Spleen (tissue), 11 donors: ENCODE measurements around the gene LINGO1. TPM values are rescaled to one million over a fixed set of nuclear protein-coding genes. Genes with fewer than 3 reads are reported as not detected.

ENCODE experiments used
- DNase-seq: peaks from one replicate; pipeline ENCODE4 v3.0.0-alpha.2; 2020
- H3K27ac ChIP-seq, 8 donors: fragments of 200-600 bp; sonication (generic) in 7 of 8; 1 replicate in 4 of 8; 2 replicates in 4 of 8; pipeline versions ENCODE4 v1.5.0 to v1.8.0; 2016 to 2021; ENCODE audit warnings: inconsistent platforms in 4 of 8, mild to moderate bottlenecking in 4 of 8, moderate library complexity in 1 of 8
- H3K27me3 ChIP-seq, 7 donors: fragments of 200-600 bp; sonication (generic) in 6 of 7; replicated peaks in 1 of 7; 1 replicate in 4 of 7; 2 replicates in 3 of 7; pipeline versions ENCODE4 v1.5.0 to v1.8.0; 2016 to 2021; ENCODE audit warnings: inconsistent platforms in 3 of 7, mild to moderate bottlenecking in 1 of 7
- H3K36me3 ChIP-seq, 6 donors: fragments of 200-600 bp; sonication (generic) in 5 of 6; 1 replicate in 4 of 6; 2 replicates in 2 of 6; pipeline versions ENCODE4 v1.5.0 to v1.8.0; 2016 to 2021; ENCODE audit warnings: inconsistent platforms in 2 of 6
- H3K4me1 ChIP-seq, 6 donors: fragments of 200-600 bp; sonication (generic) in 5 of 6; 1 replicate in 3 of 6; 2 replicates in 3 of 6; pipeline versions ENCODE4 v1.5.0 to v1.8.0; 2016 to 2021; ENCODE audit warnings: inconsistent platforms in 3 of 6
- H3K4me3 ChIP-seq, 8 donors: fragments of 200-600 bp; sonication (generic) in 7 of 8; 1 replicate in 4 of 8; 2 replicates in 4 of 8; pipeline versions ENCODE4 v1.5.0 to v1.8.0; 2016 to 2021; ENCODE audit warnings: inconsistent platforms in 4 of 8, mild to moderate bottlenecking in 4 of 8, moderate library complexity in 2 of 8
- H3K9me3 ChIP-seq, 8 donors: fragments of 200-600 bp; sonication (generic) in 7 of 8; 1 replicate in 4 of 8; 2 replicates in 4 of 8; pipeline versions ENCODE4 v1.5.0 to v1.8.0; 2016 to 2021; ENCODE audit warnings: inconsistent platforms in 4 of 8
- CTCF ChIP-seq, 11 experiments: fragments of 200-600 bp in 7 of 11; fragments of 450-650 bp in 4 of 11; sonication (generic) in 4 of 11; IDR thresholded peaks in 8 of 11; conservative IDR thresholded peaks in 3 of 11; 1 replicate in 7 of 11; 2 replicates in 4 of 11; pipeline versions ENCODE4 v1.4.0 to v1.8.0; 2016 to 2021; ENCODE audit warnings: antibody characterized with exemption in 11 of 11, inconsistent platforms in 4 of 11, mild to moderate bottlenecking in 1 of 11
- POLR2A ChIP-seq, 3 donors: fragments of 450-650 bp; IDR thresholded peaks; one replicate each; pipeline ENCODE4 v1.5.1; 2017; ENCODE audit warnings: antibody characterized with exemption in 3 of 3, mild to moderate bottlenecking in 1 of 3
- POLR2AphosphoS5 ChIP-seq, 3 donors: sonication (generic); formaldehyde crosslinking; IDR thresholded peaks; one replicate each; pipeline ENCODE4 v1.5.1; 2017; ENCODE audit warnings: antibody characterized with exemption in 3 of 3
- WGBS, 5 donors: extraction: QIAGEN DNeasy Blood & Tissue Kit in 3 of 5; methylation state at CpG; one replicate each; pipeline versions ENCODE4 v1.1.5 to v1.1.7; 2013 to 2018; 5-methylcytosine and 5-hydroxymethylcytosine counted together
- intact Hi-C: fragments of 100-400 bp; cut with DNase I; formaldehyde crosslinking; loops from one replicate; pipeline ENCODE4 v1.15.0; 2023; ENCODE audit warnings: low total_unique reads
- polyA plus RNA-seq, 3 donors: library from polyadenylated mRNA; stranded (reverse); fragments of 200-250 nt; gene quantifications; one replicate each; pipeline ENCODE4 v1.2.1, GENCODE V29; 2013
- total RNA-seq, 7 donors: library from RNA; depleted of rRNA in 3 of 7; stranded (reverse); fragments of >200 nt in 3 of 7; fragmentation: NEBNext Ultra II Directional in 4 of 7; extraction: Animal tissue kit (Norgen Biotek cat#: 25700) in 4 of 7; gene quantifications; one replicate each; pipeline versions ENCODE4 v1.1.0 to v1.2.1, GENCODE V29; 2016 to 2021
- donor health status: healthy with polysubstance abuse.
- donor health status: DM: no; HTN: no; CAD: no; lungs with moderate emphysema.
- donor health status: DM: no; HTN: no; CAD: no.
- donor health status: Bipolar disorder and iron deficiency.
- donor health status: healthy.
- donor health status: DM: no; HTN: no; CAD: no.
- donor health status: DM: yes; HTN: yes; CAD: no.

LINGO1 gene
- total and polyA plus RNA-seq, 10 donors: 0.46 to 7.3 (median 2.7) TPM

GRCh38 chr15:77567202-77567601, 65.5 kb downstream of the LINGO1 start:
- no peak for DNase-seq
- intact Hi-C loops: no loop called here
- no peak overlapping the region for H3K4me3 ChIP-seq

GRCh38 chr15:77566092-77566491, 66.6 kb downstream of the LINGO1 start:
- intact Hi-C loops: no loop called here
- no peak overlapping the region for H3K4me3 ChIP-seq
- peaks cover 0 to 12% (median 4%) of the 10 kb centered on the region in 6 donors for H3K4me1 ChIP-seq
- H3K27ac ChIP-seq: no peak overlapping the region
- TF ChIP-seq POLR2A (IDR thresholded peaks at IDR 0.05) (no peak), CTCF (IDR thresholded peaks at IDR 0.05 in 8 of 11, conservative IDR thresholded peaks at IDR 0.05 in 3 of 11) (no peak), POLR2AphosphoS5 (IDR thresholded peaks at IDR 0.05) (no peak)
- no peaks in the 10 kb centered on the region for H3K9me3 ChIP-seq
- DNase-seq: no peak
- WGBS, 5 donors: 72 to 95% (median 85%) methylated on average over 4 of the region's 4 CpGs
- H3K27me3 ChIP-seq: peaks cover 0 to 12% (median 0%) of the 10 kb centered on the region in 7 donors
- no peaks in the 10 kb centered on the region for H3K36me3 ChIP-seq

More at GRCh38 chr15:77567202-77567601, 65.5 kb downstream of the LINGO1 start:
- TF ChIP-seq CTCF (IDR thresholded peaks at IDR 0.05 in 8 of 11, conservative IDR thresholded peaks at IDR 0.05 in 3 of 11) (no peak), POLR2AphosphoS5 (IDR thresholded peaks at IDR 0.05) (no peak), POLR2A (IDR thresholded peaks at IDR 0.05) (no peak)
- peaks cover 0 to 9% (median 0%) of the 10 kb centered on the region in 7 donors for H3K27me3 ChIP-seq
- H3K27ac ChIP-seq: no peak overlapping the region
- H3K36me3 ChIP-seq: no peaks in the 10 kb centered on the region
- H3K4me1 ChIP-seq: peaks cover 0 to 12% (median 4%) of the 10 kb centered on the region in 6 donors
- 81 to 88% (median 85%) methylated on average over 10 of the region's 10 CpGs for WGBS, 5 donors
- no peaks in the 10 kb centered on the region for H3K9me3 ChIP-seq

GRCh38 chr15:77565378-77565915, 67.3 kb downstream of the LINGO1 start:
- Histone ChIP-seq H3K4me1 (peaks cover 0 to 12% (median 4%) of the 10 kb centered on the region in 6 donors), H3K27ac (no peak overlapping the region), H3K4me3 (no peak overlapping the region), H3K27me3 (peaks cover 0 to 16% (median 0%) of the 10 kb centered on the region in 7 donors), H3K9me3 (no peaks in the 10 kb centered on the region), H3K36me3 (no peaks in the 10 kb centered on the region)
- no peak for DNase-seq
- TF ChIP-seq CTCF (IDR thresholded peaks at IDR 0.05 in 8 of 11, conservative IDR thresholded peaks at IDR 0.05 in 3 of 11): no peak
- TF ChIP-seq POLR2A (IDR thresholded peaks at IDR 0.05): no peak
- no peak for TF ChIP-seq POLR2AphosphoS5 (IDR thresholded peaks at IDR 0.05)
- intact Hi-C loops: no loop called here
- WGBS, 5 donors: 91 to 96% (median 94%) methylated on average over 25 of the region's 25 CpGs

- no peak for TF ChIP-seq POLR2A (IDR thresholded peaks at IDR 0.05)
- TF ChIP-seq CTCF (IDR thresholded peaks at IDR 0.05 in 8 of 11, conservative IDR thresholded peaks at IDR 0.05 in 3 of 11): no peak
- TF ChIP-seq POLR2AphosphoS5 (IDR thresholded peaks at IDR 0.05): no peak
- H3K36me3 ChIP-seq: no peaks in the 10 kb centered on the region
- H3K27me3 ChIP-seq: peaks cover 0 to 16% (median 0%) of the 10 kb centered on the region in 7 donors
- intact Hi-C loops: no loop called here
- WGBS, 5 donors: 82 to 93% (median 89%) methylated on average over 9 of the region's 9 CpGs
- no peaks in the 10 kb centered on the region for H3K9me3 ChIP-seq
- no peak for DNase-seq
- H3K4me3 ChIP-seq: no peak overlapping the region
- no peak overlapping the region for H3K27ac ChIP-seq
- peaks cover 0 to 11% (median 4%) of the 10 kb centered on the region in 6 donors for H3K4me1 ChIP-seq
Measured at GRCh38 chr15:77564938-77565337, 67.8 kb downstream of the LINGO1 start.
